Measurements from ENCODE around the gene C9orf40. TPM values are rescaled to one million over a fixed set of nuclear protein-coding genes. Genes with fewer than 3 reads are reported as not detected.

C9orf40 gene
- total RNA-seq, 1 experiment from 2014 or later = 3.2 TPM

DNA sequence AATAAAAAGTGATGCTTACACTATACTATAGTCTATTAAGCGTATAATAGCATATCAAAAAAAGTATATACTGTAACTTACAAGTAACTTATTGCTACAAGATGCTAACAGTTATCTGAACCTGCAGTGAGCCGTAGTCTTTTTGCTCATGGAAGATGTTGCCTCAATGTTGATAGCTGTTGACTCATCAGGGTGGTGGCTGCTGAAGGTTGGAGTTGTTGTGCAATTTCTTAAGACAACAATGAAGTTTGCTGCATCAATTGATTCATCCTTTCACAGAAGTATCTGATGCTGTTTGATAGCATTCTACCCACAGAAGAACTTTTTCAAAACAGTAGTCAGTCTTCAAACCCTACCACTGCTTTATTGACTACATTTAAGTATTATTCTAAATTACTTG lies 7.8 kb upstream of the C9orf40 start:
- TF ChIP-seq, protein P1, sequence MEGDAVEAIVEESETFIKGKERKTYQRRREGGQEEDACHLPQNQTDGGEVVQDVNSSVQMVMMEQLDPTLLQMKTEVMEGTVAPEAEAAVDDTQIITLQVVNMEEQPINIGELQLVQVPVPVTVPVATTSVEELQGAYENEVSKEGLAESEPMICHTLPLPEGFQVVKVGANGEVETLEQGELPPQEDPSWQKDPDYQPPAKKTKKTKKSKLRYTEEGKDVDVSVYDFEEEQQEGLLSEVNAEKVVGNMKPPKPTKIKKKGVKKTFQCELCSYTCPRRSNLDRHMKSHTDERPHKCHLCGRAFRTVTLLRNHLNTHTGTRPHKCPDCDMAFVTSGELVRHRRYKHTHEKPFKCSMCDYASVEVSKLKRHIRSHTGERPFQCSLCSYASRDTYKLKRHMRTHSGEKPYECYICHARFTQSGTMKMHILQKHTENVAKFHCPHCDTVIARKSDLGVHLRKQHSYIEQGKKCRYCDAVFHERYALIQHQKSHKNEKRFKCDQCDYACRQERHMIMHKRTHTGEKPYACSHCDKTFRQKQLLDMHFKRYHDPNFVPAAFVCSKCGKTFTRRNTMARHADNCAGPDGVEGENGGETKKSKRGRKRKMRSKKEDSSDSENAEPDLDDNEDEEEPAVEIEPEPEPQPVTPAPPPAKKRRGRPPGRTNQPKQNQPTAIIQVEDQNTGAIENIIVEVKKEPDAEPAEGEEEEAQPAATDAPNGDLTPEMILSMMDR (IDR thresholded peaks at IDR 0.05; ENCODE audit: insufficient read depth in 1 of 2, low read depth in 1 of 2, low read length in 1 of 2, severe bottlenecking in 1 of 2, unreplicated experiment in 1 of 2) = no peak
- POLR2A ChIA-PET = no interaction called here
- intact Hi-C loops (cut with micrococcal nuclease; ENCODE audit: unreplicated experiment) = no loop called here
- Histone ChIP-seq H3K27me3 (replicated peaks; ENCODE audit: control insufficient read depth, insufficient read depth, low read length) (no peaks in the 10 kb centered on the region), H3K4me1 (no peaks in the 10 kb centered on the region), H3K36me3 (ENCODE audit: control insufficient read depth, insufficient read depth, low read length) (no peaks in the 10 kb centered on the region), H3K9me3 (no peaks in the 10 kb centered on the region), H3K4me3 (ENCODE audit: low read depth, low read length) (no peak overlapping the region)
- Mint-ChIP-seq H3K9me3 (ENCODE audit: unreplicated experiment) (no peaks in the 10 kb centered on the region), H3K27ac (ENCODE audit: unreplicated experiment) (no peak overlapping the region), H3K4me3 (ENCODE audit: unreplicated experiment) (no peak overlapping the region), H3K4me1 (ENCODE audit: low read depth, unreplicated experiment) (no peaks in the 10 kb centered on the region), H3K36me3 (ENCODE audit: insufficient read depth, unreplicated experiment) (no peaks in the 10 kb centered on the region), H3K27me3 (ENCODE audit: insufficient read depth, unreplicated experiment) (no peaks in the 10 kb centered on the region)
- CTCF ChIA-PET = no interaction called here
- DNase-seq = no peak
- no TSS peak for BruUV-seq (replicated peaks)

DNA sequence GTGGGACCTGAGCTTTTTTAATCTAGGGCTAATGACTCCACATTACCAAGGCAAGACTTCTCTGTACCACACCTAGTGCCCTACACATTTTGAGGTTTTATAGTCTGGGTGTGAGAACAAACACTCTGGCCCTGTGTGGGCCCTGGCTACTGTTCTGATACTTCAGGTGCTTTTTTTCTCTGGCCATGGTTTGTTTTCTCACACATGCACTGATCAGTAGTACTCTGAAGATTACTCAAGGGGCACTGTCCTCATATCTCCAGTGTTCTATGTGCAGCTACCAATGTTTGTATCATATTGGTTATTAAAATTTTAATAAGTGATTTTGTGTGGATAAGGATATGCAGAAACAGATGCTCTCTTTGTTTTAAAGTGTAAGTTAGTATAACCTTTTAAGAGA lies 5.9 kb upstream of the C9orf40 start:
- H3K4me3 Mint-ChIP-seq (ENCODE audit: unreplicated experiment) = no peak overlapping the region
- H3K36me3 ChIP-seq (ENCODE audit: control insufficient read depth, insufficient read depth, low read length) = no peaks in the 10 kb centered on the region
- intact Hi-C loops (cut with micrococcal nuclease; ENCODE audit: unreplicated experiment) = no loop called here
- BruUV-seq (replicated peaks) = no TSS peak
- DNase-seq = no peak
- TF ChIP-seq, protein P1 (IDR thresholded peaks at IDR 0.05; ENCODE audit: insufficient read depth in 1 of 2, low read depth in 1 of 2, low read length in 1 of 2, severe bottlenecking in 1 of 2, unreplicated experiment in 1 of 2) = no peak
- H3K27me3 Mint-ChIP-seq (ENCODE audit: insufficient read depth, unreplicated experiment) = no peaks in the 10 kb centered on the region
- H3K4me1 ChIP-seq = no peaks in the 10 kb centered on the region
- no peak overlapping the region for H3K27ac Mint-ChIP-seq (ENCODE audit: unreplicated experiment)
- no peaks in the 10 kb centered on the region for H3K36me3 Mint-ChIP-seq (ENCODE audit: insufficient read depth, unreplicated experiment)
- ChIA-PET CTCF (no interaction called here), POLR2A (no interaction called here)
- H3K27me3 ChIP-seq (replicated peaks; ENCODE audit: control insufficient read depth, insufficient read depth, low read length) = no peaks in the 10 kb centered on the region
- no peaks in the 10 kb centered on the region for H3K9me3 ChIP-seq
- H3K4me1 Mint-ChIP-seq (ENCODE audit: low read depth, unreplicated experiment) = no peaks in the 10 kb centered on the region
- no peaks in the 10 kb centered on the region for H3K9me3 Mint-ChIP-seq (ENCODE audit: unreplicated experiment)
- no peak overlapping the region for H3K4me3 ChIP-seq (ENCODE audit: low read depth, low read length)

DNA sequence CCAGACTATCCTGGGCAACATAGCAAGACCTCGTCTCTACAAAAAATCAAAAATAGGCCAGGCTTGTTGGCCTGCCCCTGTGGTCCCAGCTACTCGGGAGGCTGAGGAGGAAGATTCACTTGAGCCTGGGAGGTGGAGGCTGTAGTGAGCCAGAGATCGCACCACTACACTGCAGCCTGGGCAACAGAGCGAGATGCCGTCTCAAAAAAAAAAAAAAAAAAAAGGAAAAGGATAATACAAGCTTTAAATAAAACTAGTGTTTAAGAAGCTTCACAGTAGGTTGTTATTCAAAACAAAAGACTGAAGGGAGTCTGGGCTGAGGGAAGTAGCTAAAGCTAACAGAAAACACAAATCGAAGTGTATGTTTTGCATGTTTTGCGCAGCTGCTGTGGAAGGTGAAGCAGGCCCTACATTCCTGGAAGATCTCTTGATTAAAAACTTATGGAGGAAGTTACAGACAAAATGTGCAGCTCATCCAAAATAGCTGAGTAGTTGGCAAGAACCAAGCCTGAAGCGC lies 581 bp upstream of the C9orf40 start:
- TSS peak; percentile 38 for BruUV-seq (replicated peaks)
- DNase-seq = no peak
- intact Hi-C loops (cut with micrococcal nuclease; ENCODE audit: unreplicated experiment) = loop anchor here (2.0 kb wide), 1 partner anchor 50 kb away; no protein-coding TSS in a partner anchor
- no peaks in the 10 kb centered on the region for H3K27me3 ChIP-seq (replicated peaks; ENCODE audit: control insufficient read depth, insufficient read depth, low read length)
- no peaks in the 10 kb centered on the region for H3K4me1 Mint-ChIP-seq (ENCODE audit: low read depth, unreplicated experiment)
- no peaks in the 10 kb centered on the region for H3K9me3 Mint-ChIP-seq (ENCODE audit: unreplicated experiment)
- POLR2A ChIA-PET = no interaction called here
- TF ChIP-seq, protein P1 (IDR thresholded peaks at IDR 0.05; ENCODE audit: insufficient read depth in 1 of 2, low read depth in 1 of 2, low read length in 1 of 2, severe bottlenecking in 1 of 2, unreplicated experiment in 1 of 2) = no peak
- no peaks in the 10 kb centered on the region for H3K4me1 ChIP-seq
- no peaks in the 10 kb centered on the region for H3K27me3 Mint-ChIP-seq (ENCODE audit: insufficient read depth, unreplicated experiment)
- CTCF ChIA-PET = interaction anchor here (0.6 kb wide), 1 partner anchor 91 kb away, joined by 4 read pairs; no protein-coding TSS in a partner anchor
- no peaks in the 10 kb centered on the region for H3K36me3 Mint-ChIP-seq (ENCODE audit: insufficient read depth, unreplicated experiment)
- H3K27ac Mint-ChIP-seq (ENCODE audit: unreplicated experiment) = no peak overlapping the region
- no peaks in the 10 kb centered on the region for H3K9me3 ChIP-seq
- H3K4me3 ChIP-seq (ENCODE audit: low read depth, low read length) = peak overlapping the region; percentile 69
- H3K36me3 ChIP-seq (ENCODE audit: control insufficient read depth, insufficient read depth, low read length) = no peaks in the 10 kb centered on the region
- H3K4me3 Mint-ChIP-seq (ENCODE audit: unreplicated experiment) = peak overlapping the region; percentile 81
